Activated naive CD8-positive, alpha-beta T cell treated with anti-CD3 and anti-CD28 coated beads, Interleukin-2, amount 10 ng/mL, durations not matched to agents 7 days and 5 days (primary cell): ENCODE data around the gene DPP6. TPM values are rescaled to one million over a fixed set of nuclear protein-coding genes. Genes with fewer than 3 reads are reported as not detected.
"Not testable (repeated sequence)": the region's sequence is repeated elsewhere in the genome, so short reads cannot be mapped to it uniquely, and the experiment has no call there.

ENCODE experiments used
- ATAC-seq: fragments of 150-1000 bp; cut with Tn5 transposase; one replicate; pipeline ENCODE4 v1.10.0; 2021; ENCODE audit warnings: low read depth, moderate library complexity
- POLR2A ChIA-PET: fragments of 350-600 bp; sonication (Branson Sonifier 250); formaldehyde crosslinking; loops from one replicate; lab custom pipeline; 2021; ENCODE audit warnings: antibody characterized with exemption; lab: Charles Lee
- DNase-seq: peaks from one replicate; pipeline ENCODE4 v3.0.0; 2021
- H3K27ac Mint-ChIP-seq: one replicate; pipeline ENCODE4 v1.8.0; 2022; ENCODE audit warnings: mild to moderate bottlenecking, mixed read lengths
- H3K27me3 Mint-ChIP-seq: one replicate; pipeline ENCODE4 v1.8.0; 2022; ENCODE audit warnings: mild to moderate bottlenecking, moderate library complexity, mixed read lengths
- H3K36me3 Mint-ChIP-seq: one replicate; pipeline ENCODE4 v1.8.0; 2021; ENCODE audit warnings: mild to moderate bottlenecking, mixed read lengths
- H3K4me1 Mint-ChIP-seq: one replicate; pipeline ENCODE4 v1.8.0; 2021; ENCODE audit warnings: mixed read lengths
- H3K4me3 Mint-ChIP-seq: one replicate; pipeline ENCODE4 v1.8.0; 2022; ENCODE audit warnings: mild to moderate bottlenecking, moderate library complexity, mixed read lengths
- H3K9me3 Mint-ChIP-seq: one replicate; pipeline ENCODE4 v1.8.0; 2021; ENCODE audit warnings: mixed read lengths
- total RNA-seq, 2 experiments: library from RNA; stranded (reverse); gene quantifications; one replicate each; pipeline ENCODE4 v1.2.3, GENCODE V29; 2021

Gene DPP6
- total RNA-seq, 2 experiments from 2014 or later: not detected

GRCh38 chr7:154649015-154649414, 596.8 kb downstream of the DPP6 start:
- no peaks in the 10 kb centered on the region for H3K4me1 Mint-ChIP-seq
- H3K27me3 Mint-ChIP-seq: no peaks in the 10 kb centered on the region
- no peak overlapping the region for H3K27ac Mint-ChIP-seq
- H3K4me3 Mint-ChIP-seq: no peak overlapping the region
- POLR2A ChIA-PET: no interaction called here
- DNase-seq (no peak), ATAC-seq (no peak)
- H3K9me3 Mint-ChIP-seq: peaks cover 7% of the 10 kb centered on the region
- no peaks in the 10 kb centered on the region for H3K36me3 Mint-ChIP-seq

GRCh38 chr7:154649434-154649833, 597.2 kb downstream of the DPP6 start:
- Mint-ChIP-seq H3K4me3 (no peak overlapping the region), H3K4me1 (no peaks in the 10 kb centered on the region), H3K9me3 (peaks cover 7% of the 10 kb centered on the region), H3K27me3 (no peaks in the 10 kb centered on the region), H3K27ac (no peak overlapping the region), H3K36me3 (no peaks in the 10 kb centered on the region)
- POLR2A ChIA-PET: no interaction called here
- DNase-seq (no peak), ATAC-seq (no peak)

GRCh38 chr7:154650275-154650674, 598.1 kb downstream of the DPP6 start:
- Mint-ChIP-seq H3K9me3 (peaks cover 7% of the 10 kb centered on the region), H3K36me3 (no peaks in the 10 kb centered on the region), H3K27me3 (no peaks in the 10 kb centered on the region), H3K4me1 (no peaks in the 10 kb centered on the region), H3K4me3 (no peak overlapping the region), H3K27ac (no peak overlapping the region)
- POLR2A ChIA-PET: no interaction called here
- DNase-seq (no peak), ATAC-seq (no peak)

DNA sequence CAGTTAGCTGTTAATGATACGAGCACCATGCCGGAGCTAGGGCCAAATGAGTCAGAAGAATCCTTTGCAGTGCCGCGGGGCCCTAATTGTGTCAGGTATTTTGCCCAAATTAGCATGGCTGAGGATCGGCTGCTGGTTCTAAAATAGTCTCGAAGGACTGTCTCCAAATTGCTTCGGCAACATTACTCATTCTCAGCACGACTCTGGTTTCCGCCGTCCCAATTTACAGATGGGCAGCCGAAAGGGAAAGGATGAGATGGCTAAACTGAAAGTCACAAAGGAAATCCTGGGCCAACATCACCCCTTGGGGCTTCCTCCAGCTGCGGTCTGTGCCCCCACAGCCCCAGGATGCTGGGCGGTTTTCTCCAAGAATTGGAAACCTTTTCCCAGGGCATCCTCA, 599.3 kb downstream of the DPP6 start:
- Mint-ChIP-seq H3K27ac (no peak overlapping the region), H3K36me3 (no peaks in the 10 kb centered on the region), H3K9me3 (peaks cover 3% of the 10 kb centered on the region), H3K4me3 (no peak overlapping the region), H3K4me1 (no peaks in the 10 kb centered on the region), H3K27me3 (no peaks in the 10 kb centered on the region)
- DNase-seq (no peak), ATAC-seq (no peak)
- POLR2A ChIA-PET: no interaction called here

DNA sequence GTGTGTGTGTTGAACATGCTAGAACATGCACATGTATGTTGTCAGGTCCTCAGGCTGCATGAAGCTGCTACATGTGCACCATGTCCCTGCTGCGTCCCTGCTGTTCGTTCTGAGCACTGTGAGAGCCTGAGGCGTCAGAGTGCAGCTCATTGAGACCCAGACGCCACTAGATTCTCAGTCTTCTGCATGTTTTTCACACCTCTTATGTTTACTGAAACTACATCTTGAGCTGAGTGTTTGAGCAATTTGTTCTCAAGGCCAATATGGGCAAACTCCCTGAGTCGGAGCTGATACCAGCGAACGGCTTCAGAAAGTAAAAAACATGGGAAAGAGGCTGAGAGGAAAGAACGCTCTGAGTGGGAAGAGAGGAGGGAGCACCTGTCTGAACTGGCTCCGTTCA, 600.4 kb downstream of the DPP6 start:
- Mint-ChIP-seq H3K4me1 (no peaks in the 10 kb centered on the region), H3K9me3 (peaks cover 3% of the 10 kb centered on the region), H3K4me3 (no peak overlapping the region), H3K27ac (no peak overlapping the region), H3K36me3 (no peaks in the 10 kb centered on the region), H3K27me3 (no peaks in the 10 kb centered on the region)
- DNase-seq: no peak
- POLR2A ChIA-PET: no interaction called here
- no peak for ATAC-seq

- H3K9me3 Mint-ChIP-seq: peaks cover 3% of the 10 kb centered on the region
- no peaks in the 10 kb centered on the region for H3K27me3 Mint-ChIP-seq
- ATAC-seq (no peak), DNase-seq (no peak)
- H3K27ac Mint-ChIP-seq: no peak overlapping the region
- H3K4me3 Mint-ChIP-seq: no peak overlapping the region
- H3K4me1 Mint-ChIP-seq: no peaks in the 10 kb centered on the region
- no peaks in the 10 kb centered on the region for H3K36me3 Mint-ChIP-seq
- POLR2A ChIA-PET: no interaction called here
Measured at GRCh38 chr7:154653281-154653680, 601.1 kb downstream of the DPP6 start.

- no peak for ATAC-seq
- Mint-ChIP-seq H3K27me3 (no peaks in the 10 kb centered on the region), H3K36me3 (no peaks in the 10 kb centered on the region), H3K4me1 (no peaks in the 10 kb centered on the region), H3K9me3 (peaks cover 8% of the 10 kb centered on the region), H3K27ac (no peak overlapping the region), H3K4me3 (no peak overlapping the region)
- POLR2A ChIA-PET: no interaction called here
- no peak for DNase-seq
Measured at GRCh38 chr7:154656618-154657017, 604.4 kb downstream of the DPP6 start.

GRCh38 chr7:154666768-154667167, 614.6 kb downstream of the DPP6 start:
- Mint-ChIP-seq H3K36me3 (no peaks in the 10 kb centered on the region), H3K27ac (no peak overlapping the region), H3K9me3 (peaks cover 6% of the 10 kb centered on the region), H3K27me3 (no peaks in the 10 kb centered on the region), H3K4me3 (no peak overlapping the region), H3K4me1 (no peaks in the 10 kb centered on the region)
- ATAC-seq (no peak), DNase-seq (no peak)
- POLR2A ChIA-PET: no interaction called here

DNA sequence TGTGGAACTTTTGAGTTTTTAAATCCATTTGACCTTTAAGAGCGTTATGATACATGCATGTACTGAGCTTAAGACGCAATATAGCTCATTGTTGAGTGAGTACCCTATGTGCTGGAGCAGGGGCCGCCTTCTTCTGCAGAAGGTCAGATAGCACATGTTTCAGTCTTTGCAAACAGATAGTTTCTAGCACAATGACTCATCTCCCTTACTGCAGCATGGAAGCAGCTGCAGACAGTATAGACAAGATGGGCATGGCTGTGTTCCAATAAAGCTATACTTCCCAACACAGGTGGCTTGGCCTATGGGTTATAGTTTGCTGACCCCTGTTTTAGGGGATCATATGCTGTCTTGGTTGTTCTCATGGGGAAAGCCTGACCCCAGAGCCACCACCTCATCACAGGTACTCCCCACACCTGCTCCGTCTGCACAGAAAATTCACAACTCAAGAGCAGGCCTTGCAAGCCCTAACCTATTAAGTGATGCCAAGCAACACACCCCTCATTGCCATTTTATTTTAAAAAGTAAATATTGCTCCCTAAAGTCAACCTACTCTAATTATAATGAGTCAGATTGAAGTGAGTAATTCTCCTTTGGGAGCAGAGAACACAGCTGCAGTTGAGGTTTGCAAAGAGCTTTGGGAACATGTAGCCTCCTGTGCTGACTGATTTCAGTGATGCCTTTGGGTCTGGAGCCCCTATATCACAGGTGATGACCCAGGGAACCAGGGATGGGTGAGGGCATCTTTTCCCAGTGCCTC, 620.6 kb downstream of the DPP6 start:
- DNase-seq: no peak
- POLR2A ChIA-PET: no interaction called here

GRCh38 chr7:154674191-154674590, 622.0 kb downstream of the DPP6 start:
- Mint-ChIP-seq H3K27me3 (no peaks in the 10 kb centered on the region), H3K4me3 (no peak overlapping the region), H3K4me1 (no peaks in the 10 kb centered on the region), H3K27ac (no peak overlapping the region), H3K36me3 (no peaks in the 10 kb centered on the region), H3K9me3 (no peaks in the 10 kb centered on the region)
- ATAC-seq (no peak), DNase-seq (no peak)
- POLR2A ChIA-PET: no interaction called here

More for the DNA sequence above, 620.6 kb downstream of the DPP6 start:
- H3K27me3 Mint-ChIP-seq: no peaks in the 10 kb centered on the region
- no peak for ATAC-seq
- no peak overlapping the region for H3K4me3 Mint-ChIP-seq
- H3K36me3 Mint-ChIP-seq: no peaks in the 10 kb centered on the region
- H3K4me1 Mint-ChIP-seq: no peaks in the 10 kb centered on the region
- H3K9me3 Mint-ChIP-seq: peaks cover 1% of the 10 kb centered on the region
- no peak overlapping the region for H3K27ac Mint-ChIP-seq

- H3K36me3 Mint-ChIP-seq: no peaks in the 10 kb centered on the region
- no peaks in the 10 kb centered on the region for H3K27me3 Mint-ChIP-seq
- no peaks in the 10 kb centered on the region for H3K4me1 Mint-ChIP-seq
- POLR2A ChIA-PET: no interaction called here
- H3K9me3 Mint-ChIP-seq: no peaks in the 10 kb centered on the region
- DNase-seq (no peak), ATAC-seq (no peak)
- no peak overlapping the region for H3K27ac Mint-ChIP-seq
- H3K4me3 Mint-ChIP-seq: no peak overlapping the region
Measured at GRCh38 chr7:154675560-154675959, 623.4 kb downstream of the DPP6 start.

DNA sequence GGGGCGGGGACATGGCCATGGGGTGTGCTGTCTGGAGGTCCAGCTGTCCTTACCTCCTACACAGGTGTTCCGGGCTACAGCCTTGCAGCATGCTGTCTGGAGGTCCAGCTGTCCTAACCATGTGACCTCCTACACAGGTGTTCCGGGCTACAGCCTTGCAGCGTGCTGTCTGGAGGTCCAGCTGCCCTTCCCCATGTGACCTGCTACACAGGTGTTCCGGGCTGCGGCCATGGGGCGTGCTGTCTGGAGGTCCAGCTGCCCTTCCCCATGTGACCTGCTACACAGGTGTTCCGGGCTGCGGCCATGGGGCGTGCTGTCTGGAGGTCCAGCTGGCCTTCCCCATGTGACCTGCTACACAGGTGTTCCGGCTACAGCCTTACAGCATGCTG, 623.8 kb downstream of the DPP6 start:
- POLR2A ChIA-PET, H3K27me3 Mint-ChIP-seq: not testable (repeated sequence)

GRCh38 chr7:154676422-154677073, 624.4 kb downstream of the DPP6 start:
- ATAC-seq (no peak), DNase-seq (no peak)
- no peak overlapping the region for H3K27ac Mint-ChIP-seq
- H3K4me1 Mint-ChIP-seq: no peaks in the 10 kb centered on the region
- no peaks in the 10 kb centered on the region for H3K27me3 Mint-ChIP-seq
- no peaks in the 10 kb centered on the region for H3K9me3 Mint-ChIP-seq
- no peaks in the 10 kb centered on the region for H3K36me3 Mint-ChIP-seq
- POLR2A ChIA-PET: no interaction called here
- H3K4me3 Mint-ChIP-seq: no peak overlapping the region

More for the DNA sequence above, 623.8 kb downstream of the DPP6 start:
- not testable (repeated sequence) for DNase-seq, H3K4me3 Mint-ChIP-seq, H3K4me1 Mint-ChIP-seq, H3K27ac Mint-ChIP-seq, H3K9me3 Mint-ChIP-seq, ATAC-seq, H3K36me3 Mint-ChIP-seq

- no peak overlapping the region for H3K27ac Mint-ChIP-seq
- POLR2A ChIA-PET: no interaction called here
- no peak for DNase-seq
Measured at GRCh38 chr7:154677454-154677853, 625.3 kb downstream of the DPP6 start.

More at GRCh38 chr7:154677454-154677853, 625.3 kb downstream of the DPP6 start:
- no peaks in the 10 kb centered on the region for H3K4me1 Mint-ChIP-seq
- no peak for ATAC-seq
- H3K36me3 Mint-ChIP-seq: no peaks in the 10 kb centered on the region
- H3K27me3 Mint-ChIP-seq: no peaks in the 10 kb centered on the region
- no peaks in the 10 kb centered on the region for H3K9me3 Mint-ChIP-seq
- no peak overlapping the region for H3K4me3 Mint-ChIP-seq
